Testis (tissue), 3 donors: ENCODE data around the gene SNX14. TPM values are rescaled to one million over a fixed set of nuclear protein-coding genes. Genes with fewer than 3 reads are reported as not detected.
A peak's percentile ranks its signal among the peaks of the same experiment; 100 is the strongest.

Source experiments
- DNase-seq: peaks from one replicate; pipeline ENCODE4 v3.0.0-alpha.2; 2019
- H3K27ac ChIP-seq, 2 donors: fragments of 200-600 bp; sonication (generic); one replicate each; pipeline ENCODE4 v1.5.1; 2019
- H3K27me3 ChIP-seq: fragments of 200-600 bp; sonication (generic); one replicate; pipeline ENCODE4 v1.5.1; 2019
- H3K36me3 ChIP-seq: fragments of 200-600 bp; sonication (generic); one replicate; pipeline ENCODE4 v1.5.1; 2017; ENCODE audit warnings: low read depth; ENCODE audit errors: missing control alignments
- H3K4me1 ChIP-seq: fragments of 200-600 bp; sonication (generic); one replicate; pipeline ENCODE4 v1.5.1; 2019
- H3K4me3 ChIP-seq, 2 donors: fragments of 200-600 bp; sonication (generic); one replicate each; pipeline ENCODE4 v1.5.1; 2017 to 2019
- H3K9me3 ChIP-seq: fragments of 200-600 bp; sonication (generic); one replicate; pipeline ENCODE4 v1.5.1; 2017
- POLR2A ChIP-seq: fragments of 450-650 bp; IDR thresholded peaks from one replicate; pipeline ENCODE4 v1.6.1; 2017; ENCODE audit warnings: antibody characterized with exemption, mild to moderate bottlenecking, moderate library complexity
- WGBS, 2 donors: methylation state at CpG; one replicate each; pipeline ENCODE4 v1.1.5; 2018; 5-methylcytosine and 5-hydroxymethylcytosine counted together
- intact Hi-C: fragments of 100-400 bp; cut with DNase I; formaldehyde crosslinking; loops from one replicate; pipeline ENCODE4 v1.15.1; 2023; ENCODE audit warnings: low total_unique reads
- polyA plus RNA-seq: library from polyadenylated mRNA; stranded (reverse); fragments of 350-450 nt; fragmentation: Illumina TruSeq; extraction: RNeasy Lipid Tissue Mini Kit (QIAGEN cat#74804); gene quantifications from one replicate; pipeline ENCODE4 v1.2.3, GENCODE V29; 2014; ENCODE audit warnings: low read depth, low replicate concordance; ENCODE audit not compliant: insufficient read depth
- total RNA-seq, 2 donors: library from RNA; depleted of rRNA; stranded (reverse); fragments of >200 nt; gene quantifications; one replicate each; pipeline ENCODE4 v1.2.3, GENCODE V29; 2016
- TF ChIP-seq, protein P1 (sequence below), 3 experiments: fragments of 450-650 bp in 2 of 3; fragments of 200-600 bp in 1 of 3; sonication (generic) in 1 of 3; IDR thresholded peaks; one replicate each; pipeline ENCODE4 v1.5.1; 2016 to 2019; ENCODE audit warnings: antibody characterized with exemption in 3 of 3, mild to moderate bottlenecking in 2 of 3, moderate library complexity in 1 of 3

Gene SNX14
- total and polyA plus RNA-seq, 3 donors from 2014 or later: 108 to 170 (median 142) TPM

GRCh38 chr6:85610182-85610895, 16.7 kb upstream of the SNX14 start:
- no peaks in the 10 kb centered on the region for H3K4me1 ChIP-seq
- no peaks in the 10 kb centered on the region for H3K36me3 ChIP-seq
- H3K27ac ChIP-seq: no peak overlapping the region
- H3K9me3 ChIP-seq: no peaks in the 10 kb centered on the region
- intact Hi-C loops: no loop called here
- no peak for DNase-seq
- H3K4me3 ChIP-seq: no peak overlapping the region
- TF ChIP-seq, protein P1, sequence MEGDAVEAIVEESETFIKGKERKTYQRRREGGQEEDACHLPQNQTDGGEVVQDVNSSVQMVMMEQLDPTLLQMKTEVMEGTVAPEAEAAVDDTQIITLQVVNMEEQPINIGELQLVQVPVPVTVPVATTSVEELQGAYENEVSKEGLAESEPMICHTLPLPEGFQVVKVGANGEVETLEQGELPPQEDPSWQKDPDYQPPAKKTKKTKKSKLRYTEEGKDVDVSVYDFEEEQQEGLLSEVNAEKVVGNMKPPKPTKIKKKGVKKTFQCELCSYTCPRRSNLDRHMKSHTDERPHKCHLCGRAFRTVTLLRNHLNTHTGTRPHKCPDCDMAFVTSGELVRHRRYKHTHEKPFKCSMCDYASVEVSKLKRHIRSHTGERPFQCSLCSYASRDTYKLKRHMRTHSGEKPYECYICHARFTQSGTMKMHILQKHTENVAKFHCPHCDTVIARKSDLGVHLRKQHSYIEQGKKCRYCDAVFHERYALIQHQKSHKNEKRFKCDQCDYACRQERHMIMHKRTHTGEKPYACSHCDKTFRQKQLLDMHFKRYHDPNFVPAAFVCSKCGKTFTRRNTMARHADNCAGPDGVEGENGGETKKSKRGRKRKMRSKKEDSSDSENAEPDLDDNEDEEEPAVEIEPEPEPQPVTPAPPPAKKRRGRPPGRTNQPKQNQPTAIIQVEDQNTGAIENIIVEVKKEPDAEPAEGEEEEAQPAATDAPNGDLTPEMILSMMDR (IDR thresholded peaks at IDR 0.05): no peak
- TF ChIP-seq POLR2A: no peak
- WGBS, 2 donors: 88 to 90% methylated on average over 2 of the region's 2 CpGs
- no peaks in the 10 kb centered on the region for H3K27me3 ChIP-seq

DNA sequence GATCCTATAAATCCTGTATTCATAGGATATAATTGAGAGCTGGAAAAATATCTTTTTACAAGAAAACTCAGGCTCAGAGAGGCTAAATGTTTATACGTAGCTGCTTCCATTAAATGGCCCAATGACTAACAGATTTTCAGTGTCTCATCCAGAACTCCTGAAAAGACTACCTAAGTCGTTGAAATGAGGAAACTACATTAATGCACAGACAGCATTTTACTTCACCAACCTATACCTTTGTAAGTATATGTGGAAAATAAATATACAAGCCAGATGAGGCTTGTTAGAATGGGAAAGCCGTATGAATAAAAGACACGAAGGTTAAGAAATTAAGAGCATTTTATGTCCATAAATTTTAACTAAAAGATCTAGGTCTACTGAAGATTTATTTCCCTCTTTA, 8.4 kb upstream of the SNX14 start:
- intact Hi-C loops: no loop called here
- no peak for DNase-seq

DNA sequence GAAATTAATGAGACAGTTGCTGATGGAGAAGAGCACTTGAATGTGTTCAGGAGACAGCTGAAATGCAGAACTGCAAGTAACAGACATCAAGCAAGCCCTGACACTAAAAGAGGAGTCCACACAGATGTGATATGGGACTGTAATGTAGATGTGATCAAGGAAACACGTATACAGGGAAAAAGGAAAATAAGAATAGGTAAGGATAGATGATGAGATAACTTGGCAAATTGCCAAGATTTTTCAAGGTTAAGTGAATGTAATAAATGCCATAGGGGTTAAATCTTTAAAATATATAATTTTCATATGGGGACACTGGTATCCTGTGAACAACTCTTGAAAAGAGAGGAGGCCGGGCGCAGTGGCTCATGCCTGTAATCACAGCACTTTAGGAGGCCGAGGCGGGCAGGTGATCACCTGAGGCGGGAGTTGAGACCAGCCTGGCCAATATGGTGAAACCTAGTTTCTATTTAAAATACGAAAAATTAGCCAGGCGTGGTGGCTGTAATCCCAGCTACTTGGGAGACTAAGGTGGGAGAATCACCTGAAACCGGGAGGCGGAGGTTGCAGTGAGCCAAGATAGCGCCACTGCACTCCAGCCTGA, 7.2 kb upstream of the SNX14 start:
- H3K27ac ChIP-seq: no peak overlapping the region
- intact Hi-C loops: no loop called here
- no peak for DNase-seq
- H3K9me3 ChIP-seq: no peaks in the 10 kb centered on the region
- H3K36me3 ChIP-seq: no peaks in the 10 kb centered on the region
- TF ChIP-seq, protein P1 (IDR thresholded peaks at IDR 0.05): no peak
- TF ChIP-seq POLR2A: no peak
- H3K4me3 ChIP-seq: no peak overlapping the region
- H3K27me3 ChIP-seq: no peaks in the 10 kb centered on the region
- no peaks in the 10 kb centered on the region for H3K4me1 ChIP-seq
- WGBS, 2 donors: 81 to 84% methylated on average over 11 of the region's 11 CpGs

More for the DNA sequence above, 8.4 kb upstream of the SNX14 start:
- TF ChIP-seq, protein P1 (IDR thresholded peaks at IDR 0.05): no peak
- TF ChIP-seq POLR2A: no peak
- WGBS, 2 donors: 88 to 89% methylated on average over 4 of the region's 4 CpGs
- no peaks in the 10 kb centered on the region for H3K9me3 ChIP-seq
- no peaks in the 10 kb centered on the region for H3K4me1 ChIP-seq
- H3K27me3 ChIP-seq: no peaks in the 10 kb centered on the region
- H3K36me3 ChIP-seq: no peaks in the 10 kb centered on the region
- H3K27ac ChIP-seq: no peak overlapping the region
- no peak overlapping the region for H3K4me3 ChIP-seq

DNA sequence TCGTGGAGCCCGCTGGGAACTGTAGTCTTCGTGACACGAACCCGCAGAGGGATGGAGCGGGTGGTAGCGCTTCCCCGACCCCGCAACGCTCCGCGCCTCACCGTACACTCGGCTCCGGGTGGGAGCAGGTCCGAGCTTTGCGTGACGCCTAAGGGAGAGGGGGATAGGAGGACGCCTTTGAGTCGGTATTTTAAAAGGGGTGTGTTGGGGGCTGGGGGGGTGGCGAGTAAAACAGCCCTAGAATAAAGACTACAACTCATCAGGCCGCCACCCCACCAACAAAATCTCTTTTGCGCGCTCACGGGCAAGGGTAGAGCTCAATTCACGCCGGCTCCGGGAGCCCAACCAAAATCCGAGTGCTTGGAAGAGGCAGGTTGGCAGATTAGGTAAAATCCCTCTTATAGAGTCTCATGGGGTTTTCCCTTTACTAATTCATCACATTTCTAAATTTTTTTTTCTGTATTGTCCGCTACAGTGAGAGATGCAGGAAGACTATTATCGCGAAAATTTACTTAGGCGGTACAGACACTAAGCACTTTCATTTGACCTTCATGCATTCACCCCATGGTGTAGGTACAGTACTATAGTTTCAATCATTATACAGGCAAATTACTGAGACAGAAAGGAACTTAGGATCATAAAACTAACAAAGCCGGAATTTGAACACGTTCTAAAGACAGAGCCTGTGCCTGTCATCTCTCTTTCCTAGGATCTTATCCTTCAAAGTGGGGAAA, 706 bp upstream of the SNX14 start:
- Histone ChIP-seq H3K4me1 (peaks cover 6% of the 10 kb centered on the region), H3K9me3 (no peaks in the 10 kb centered on the region), H3K27ac (peak overlapping the region; percentile 93 to 94), H3K4me3 (peak overlapping the region; percentile 76 to 91), H3K36me3 (no peaks in the 10 kb centered on the region), H3K27me3 (no peaks in the 10 kb centered on the region)
- TF ChIP-seq POLR2A: no peak
- TF ChIP-seq, protein P1 (IDR thresholded peaks at IDR 0.05): no peak
- WGBS, 2 donors: 0 to 2% methylated on average over 16 to 35 of the region's 35 CpGs
- DNase-seq: peak; percentile 52
- intact Hi-C loops: loop anchor here (5.0 kb wide), 1 partner anchor 48 kb away; the partner anchor contains the start of gene SYNCRIP
